Mesenchymal stem cell (in vitro differentiated cells and primary cell): Measurements from ENCODE around the gene CRTC3.
"Not testable (repeated sequence)": the region's sequence is repeated elsewhere in the genome, so short reads cannot be mapped to it uniquely, and the experiment has no call there.

ENCODE experiments used
- DNase-seq: peaks from one replicate; pipeline ENCODE4 v3.0.0-alpha.2; 2013
- H2AFZ ChIP-seq: one replicate; pipeline ENCODE4 v1.6.1; 2013; ENCODE audit warnings: low read depth, mild to moderate bottlenecking, control low read depth, inconsistent platforms, low read length, moderate library complexity
- H2AK5ac ChIP-seq: 2 replicates; pipeline ENCODE4 v1.6.1; 2013; ENCODE audit warnings: low read length, moderate library complexity, mild to moderate bottlenecking, inconsistent platforms; ENCODE audit not compliant: severe bottlenecking
- H2BK120ac ChIP-seq: one replicate; pipeline ENCODE4 v1.6.1; 2013; ENCODE audit warnings: low read depth, mild to moderate bottlenecking, inconsistent platforms, low read length, moderate library complexity
- H2BK12ac ChIP-seq, 2 experiments: one replicate each; pipeline ENCODE4 v1.6.1; 2013; ENCODE audit warnings: inconsistent platforms in 2 of 2, low read length in 2 of 2, mild to moderate bottlenecking in 2 of 2, moderate library complexity in 2 of 2, control low read depth in 1 of 2
- H2BK15ac ChIP-seq: one replicate; pipeline ENCODE4 v1.6.1; 2013; ENCODE audit warnings: mild to moderate bottlenecking, low read depth, inconsistent platforms; ENCODE audit not compliant: poor library complexity, severe bottlenecking
- H2BK5ac ChIP-seq: 2 replicates; pipeline ENCODE4 v1.6.1; 2013; ENCODE audit warnings: low read depth, mild to moderate bottlenecking, low read length, control low read depth, inconsistent platforms; ENCODE audit not compliant: poor library complexity, severe bottlenecking
- H3K14ac ChIP-seq, 2 experiments: one replicate each; pipeline ENCODE4 v1.6.1; 2013; ENCODE audit warnings: inconsistent platforms in 2 of 2, low read length in 2 of 2, control low read depth in 1 of 2, mild to moderate bottlenecking in 1 of 2, moderate library complexity in 1 of 2
- H3K18ac ChIP-seq, 2 experiments: one replicate each; pipeline ENCODE4 v1.6.1; 2013; ENCODE audit warnings: inconsistent platforms in 2 of 2, low read length in 2 of 2, control low read depth in 1 of 2, low read depth in 1 of 2, mild to moderate bottlenecking in 1 of 2
- H3K23ac ChIP-seq, 2 experiments: one replicate each; pipeline ENCODE4 v1.6.1; 2013; ENCODE audit warnings: inconsistent platforms in 2 of 2, low read length in 2 of 2, mild to moderate bottlenecking in 2 of 2, moderate library complexity in 2 of 2, control low read depth in 1 of 2
- H3K27ac ChIP-seq: 2 replicates; pipeline ENCODE4 v1.5.1; 2013; ENCODE audit warnings: mild to moderate bottlenecking, moderate library complexity, low read length, control low read depth, inconsistent platforms; ENCODE audit not compliant: poor library complexity, severe bottlenecking
- H3K27me3 ChIP-seq, 2 experiments: 2 replicates each; pipeline versions ENCODE4 v1.6.1 to v1.7.0; 2013; ENCODE audit warnings: low read length in 2 of 2, mild to moderate bottlenecking in 2 of 2, moderate library complexity in 2 of 2, control low read depth in 1 of 2, inconsistent platforms in 1 of 2; ENCODE audit not compliant: control insufficient read depth in 1 of 2, insufficient read depth in 1 of 2
- H3K36me3 ChIP-seq, 2 experiments: 2 replicates each; pipeline versions ENCODE4 v1.6.1 to v1.7.0; 2013; ENCODE audit warnings: low read length in 2 of 2, control low read depth in 1 of 2, inconsistent platforms in 1 of 2, low read depth in 1 of 2, mild to moderate bottlenecking in 1 of 2; ENCODE audit not compliant: insufficient read depth in 2 of 2, control insufficient read depth in 1 of 2
- H3K4ac ChIP-seq, 2 experiments: one replicate each; pipeline ENCODE4 v1.6.1; 2013; ENCODE audit warnings: inconsistent platforms in 2 of 2, low read length in 2 of 2, mild to moderate bottlenecking in 2 of 2, moderate library complexity in 2 of 2, control low read depth in 1 of 2, low read depth in 1 of 2
- H3K4me1 ChIP-seq: 2 replicates; pipeline ENCODE4 v1.6.1; 2013; ENCODE audit warnings: low read depth, low read length, control low read depth; ENCODE audit not compliant: control insufficient read depth, insufficient read depth
- H3K4me2 ChIP-seq: 2 replicates; pipeline ENCODE4 v1.6.1; 2013; ENCODE audit warnings: low read length, mild to moderate bottlenecking, inconsistent platforms; ENCODE audit not compliant: poor library complexity, severe bottlenecking
- H3K4me3 ChIP-seq, 2 experiments: 2 replicates each; pipeline versions ENCODE4 v1.5.1 to v1.7.0; 2013; ENCODE audit warnings: low read length in 2 of 2, mild to moderate bottlenecking in 2 of 2, control low read depth in 1 of 2, low read depth in 1 of 2; ENCODE audit not compliant: insufficient read depth in 1 of 2
- H3K79me1 ChIP-seq: replicated peaks from 2 replicates; pipeline ENCODE4 v1.6.1; 2013; ENCODE audit warnings: mild to moderate bottlenecking, control low read depth, low read length, inconsistent platforms; ENCODE audit not compliant: poor library complexity, severe bottlenecking
- H3K9ac ChIP-seq: 2 replicates; pipeline ENCODE4 v1.7.0; 2013; ENCODE audit warnings: mild to moderate bottlenecking, low read length, moderate library complexity
- H3K9me3 ChIP-seq: 2 replicates; pipeline ENCODE4 v1.7.0; 2013; ENCODE audit warnings: mild to moderate bottlenecking, low read length; ENCODE audit not compliant: control insufficient read depth
- H4K8ac ChIP-seq: one replicate; pipeline ENCODE4 v1.6.1; 2013; ENCODE audit warnings: inconsistent platforms, mild to moderate bottlenecking, low read length, moderate library complexity
- H4K91ac ChIP-seq: one replicate; pipeline ENCODE4 v1.6.1; 2013; ENCODE audit warnings: mild to moderate bottlenecking, low read length, inconsistent platforms
- WGBS: methylation state at CpG from one replicate; pipeline ENCODE4 v1.1.7; 2013; ENCODE audit warnings: mixed read lengths; 5-methylcytosine and 5-hydroxymethylcytosine counted together

The CRTC3 gene

GRCh38 chr15:90689326-90689961 lies 159.7 kb downstream of the CRTC3 start:
- H3K27ac ChIP-seq, H4K8ac ChIP-seq: not testable (repeated sequence)
- WGBS, result 72% methylated on average over 4 of the region's 6 CpGs

GRCh38 chr15:90690585-90690984 lies 160.9 kb downstream of the CRTC3 start:
- Histone ChIP-seq H2BK5ac (no peak overlapping the region), H2BK120ac (no peak overlapping the region), H3K14ac (no peak overlapping the region), H3K9ac (no peak overlapping the region), H3K4me1 (no peaks in the 10 kb centered on the region), H3K4ac (no peak overlapping the region), H3K18ac (no peak overlapping the region), H3K23ac (no peak overlapping the region), H3K36me3 (no peaks in the 10 kb centered on the region), H2BK15ac (no peak overlapping the region), H3K4me3 (no peak overlapping the region), H3K9me3 (no peaks in the 10 kb centered on the region), H2BK12ac (no peak overlapping the region), H2AFZ (no peak overlapping the region), H4K91ac (no peak overlapping the region), H2AK5ac (no peak overlapping the region), H3K79me1 (no peaks in the 10 kb centered on the region), H3K27ac (no peak overlapping the region), H3K4me2 (no peak overlapping the region), H3K27me3 (no peaks in the 10 kb centered on the region), H4K8ac (no peak overlapping the region)
- 100% methylated on average over 2 of the region's 2 CpGs for WGBS
- DNase-seq, result no peak

More at GRCh38 chr15:90689326-90689961, 159.7 kb downstream of the CRTC3 start:
- not testable (repeated sequence) for H4K91ac ChIP-seq, H3K14ac ChIP-seq, H3K4ac ChIP-seq, H3K4me3 ChIP-seq, H3K4me1 ChIP-seq, H2BK15ac ChIP-seq, H3K79me1 ChIP-seq, H2BK120ac ChIP-seq, H2BK12ac ChIP-seq, H2BK5ac ChIP-seq, H3K36me3 ChIP-seq, H3K9ac ChIP-seq, H2AFZ ChIP-seq, H2AK5ac ChIP-seq, H3K18ac ChIP-seq, DNase-seq, H3K23ac ChIP-seq, H3K9me3 ChIP-seq, H3K27me3 ChIP-seq, H3K4me2 ChIP-seq

GRCh38 chr15:90691369-90691768 lies 161.6 kb downstream of the CRTC3 start:
- H2AK5ac ChIP-seq, result no peak overlapping the region
- WGBS, result 98% methylated on average over 4 of the region's 4 CpGs
- H3K14ac ChIP-seq, result no peak overlapping the region
- H2BK12ac ChIP-seq, result no peak overlapping the region
- H3K27me3 ChIP-seq, result no peaks in the 10 kb centered on the region
- DNase-seq, result no peak
- H3K4me3 ChIP-seq, result no peak overlapping the region
- H4K8ac ChIP-seq, result no peak overlapping the region
- no peak overlapping the region for H3K27ac ChIP-seq
- H2AFZ ChIP-seq, result no peak overlapping the region
- H3K36me3 ChIP-seq, result no peaks in the 10 kb centered on the region
- no peak overlapping the region for H3K23ac ChIP-seq
- H4K91ac ChIP-seq, result no peak overlapping the region
- no peak overlapping the region for H3K9ac ChIP-seq
- no peak overlapping the region for H3K18ac ChIP-seq
- no peak overlapping the region for H3K4me2 ChIP-seq
- no peak overlapping the region for H3K4ac ChIP-seq
- no peak overlapping the region for H2BK5ac ChIP-seq
- no peaks in the 10 kb centered on the region for H3K79me1 ChIP-seq
- no peaks in the 10 kb centered on the region for H3K4me1 ChIP-seq
- no peak overlapping the region for H2BK15ac ChIP-seq
- H2BK120ac ChIP-seq, result no peak overlapping the region
- H3K9me3 ChIP-seq, result no peaks in the 10 kb centered on the region

- Histone ChIP-seq H3K27me3 (no peaks in the 10 kb centered on the region), H4K91ac (no peak overlapping the region)
- 29% methylated on average over 1 of the region's 4 CpGs for WGBS
Observed at GRCh38 chr15:90691982-90692773, 162.5 kb downstream of the CRTC3 start.

More at GRCh38 chr15:90691982-90692773, 162.5 kb downstream of the CRTC3 start:
- H3K4me3 ChIP-seq, result no peak overlapping the region
- no peaks in the 10 kb centered on the region for H3K9me3 ChIP-seq
- H2AK5ac ChIP-seq, result no peak overlapping the region
- no peak overlapping the region for H3K18ac ChIP-seq
- H2BK15ac ChIP-seq, result no peak overlapping the region
- H3K4me1 ChIP-seq, result no peaks in the 10 kb centered on the region
- no peak overlapping the region for H3K9ac ChIP-seq
- H3K79me1 ChIP-seq, result no peaks in the 10 kb centered on the region
- H3K4ac ChIP-seq, result no peak overlapping the region
- H4K8ac ChIP-seq, result no peak overlapping the region
- H3K36me3 ChIP-seq, result no peaks in the 10 kb centered on the region
- DNase-seq, result no peak
- no peak overlapping the region for H3K14ac ChIP-seq
- no peak overlapping the region for H2BK120ac ChIP-seq
- no peak overlapping the region for H3K27ac ChIP-seq
- no peak overlapping the region for H3K23ac ChIP-seq
- no peak overlapping the region for H2BK12ac ChIP-seq
- no peak overlapping the region for H3K4me2 ChIP-seq
- no peak overlapping the region for H2AFZ ChIP-seq
- H2BK5ac ChIP-seq, result no peak overlapping the region
